Breast epithelium (tissue), 3 donors: ENCODE measurements around the gene PLIN3.

ENCODE experiments used
- CTCF ChIP-seq, 3 donors: fragments of 450-650 bp; IDR thresholded peaks; one replicate each; pipeline ENCODE4 v1.5.1; 2016 to 2017; ENCODE audit warnings: antibody characterized with exemption in 3 of 3, mild to moderate bottlenecking in 3 of 3, moderate library complexity in 3 of 3
- POLR2A ChIP-seq: fragments of 450-650 bp; IDR thresholded peaks from one replicate; pipeline ENCODE4 v1.6.1; 2016; ENCODE audit warnings: antibody characterized with exemption, mild to moderate bottlenecking, moderate library complexity
- POLR2AphosphoS5 ChIP-seq, 3 donors: sonication (generic); formaldehyde crosslinking; IDR thresholded peaks; one replicate each; pipeline ENCODE4 v1.6.1; 2017; ENCODE audit warnings: antibody characterized with exemption in 3 of 3

- no peak for TF ChIP-seq CTCF (IDR thresholded peaks at IDR 0.05)
- no peak for TF ChIP-seq POLR2A
- TF ChIP-seq POLR2AphosphoS5 (IDR thresholded peaks at IDR 0.05) = peak in 2 of 3 donors; percentile 10 to 18
Measured at GRCh38 chr19:4877753-4878490, 10.5 kb upstream of the PLIN3 start.
